HUES6 (cell line): ENCODE data around the gene LRRC74B.
A peak's percentile ranks its signal among the peaks of the same experiment; 100 is the strongest.
"Not testable (repeated sequence)": the region's sequence is repeated elsewhere in the genome, so short reads cannot be mapped to it uniquely, and the experiment has no call there.

ENCODE experiments used
- H3K27ac ChIP-seq: 2 replicates; pipeline ENCODE4 v1.7.0; 2013; ENCODE audit warnings: low read depth, mild to moderate bottlenecking, low read length, inconsistent platforms
- H3K27me3 ChIP-seq: 2 replicates; pipeline ENCODE4 v1.6.1; 2013; ENCODE audit warnings: low read length; ENCODE audit not compliant: control insufficient read depth, insufficient read depth
- H3K36me3 ChIP-seq: 2 replicates; pipeline ENCODE4 v1.6.1; 2013; ENCODE audit warnings: low read length; ENCODE audit not compliant: control insufficient read depth, insufficient read depth
- H3K4me1 ChIP-seq: 2 replicates; pipeline ENCODE4 v1.6.1; 2013; ENCODE audit warnings: low read length; ENCODE audit not compliant: control insufficient read depth, insufficient read depth
- H3K4me3 ChIP-seq: 2 replicates; pipeline ENCODE4 v1.5.1; 2013; ENCODE audit warnings: low read depth, low read length
- H3K9ac ChIP-seq: one replicate; pipeline ENCODE4 v1.6.1; 2013; ENCODE audit warnings: mild to moderate bottlenecking, low read length
- H3K9me3 ChIP-seq: 2 replicates; pipeline ENCODE4 v1.6.1; 2013; ENCODE audit warnings: low read depth, low read length; ENCODE audit not compliant: control insufficient read depth, insufficient read depth

LRRC74B gene

DNA sequence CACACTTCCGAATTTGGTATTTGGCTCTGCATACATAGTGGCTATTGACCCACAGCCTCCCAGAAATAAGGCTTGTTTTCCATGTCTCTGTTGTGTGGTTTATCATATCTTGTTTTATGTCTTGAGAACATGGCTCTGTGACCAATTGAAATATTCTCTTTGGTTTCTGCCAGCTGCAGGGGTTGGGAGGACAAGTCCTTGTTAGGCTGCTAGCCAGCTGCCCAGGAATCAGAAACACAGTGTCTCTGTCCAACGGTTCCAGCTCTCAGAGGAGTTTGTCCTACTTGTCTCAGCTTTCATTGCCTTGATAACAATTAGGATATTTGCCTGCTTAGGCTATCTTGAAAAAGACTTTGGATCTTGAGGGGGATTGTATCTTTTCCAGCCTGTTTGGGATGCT is 7.3 kb upstream of the LRRC74B start:
- Histone ChIP-seq H3K27ac (no peak overlapping the region), H3K36me3 (no peaks in the 10 kb centered on the region), H3K9ac (no peak overlapping the region), H3K4me3 (no peak overlapping the region), H3K4me1 (no peaks in the 10 kb centered on the region; the same call in 1 of the 2 replicates), H3K9me3 (no peaks in the 10 kb centered on the region), H3K27me3 (peaks cover 7% of the 10 kb centered on the region; the same call in 1 of the 2 replicates)

DNA sequence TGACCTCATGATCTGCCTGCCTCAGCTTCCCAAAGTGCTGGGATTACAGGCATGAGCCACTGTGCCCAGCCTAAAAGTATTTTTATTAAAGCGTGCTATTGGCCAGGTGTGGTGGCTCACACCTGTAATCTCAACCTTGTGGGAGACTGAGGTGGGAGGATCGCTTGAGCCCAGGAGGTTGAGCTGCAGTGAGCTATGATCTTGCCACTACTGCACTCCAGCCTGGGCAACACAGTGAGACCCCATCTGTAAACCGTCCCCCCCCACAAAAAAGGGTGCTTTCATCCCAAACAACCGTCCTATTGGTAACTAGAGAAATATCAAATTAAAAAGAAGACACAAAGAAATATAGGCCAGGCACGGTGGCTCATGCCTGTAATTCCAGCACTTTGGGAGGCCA is 6.6 kb upstream of the LRRC74B start:
- H3K4me3 ChIP-seq, H3K36me3 ChIP-seq, H3K9ac ChIP-seq, H3K27me3 ChIP-seq, H3K4me1 ChIP-seq, H3K27ac ChIP-seq, H3K9me3 ChIP-seq: not testable (repeated sequence)

DNA sequence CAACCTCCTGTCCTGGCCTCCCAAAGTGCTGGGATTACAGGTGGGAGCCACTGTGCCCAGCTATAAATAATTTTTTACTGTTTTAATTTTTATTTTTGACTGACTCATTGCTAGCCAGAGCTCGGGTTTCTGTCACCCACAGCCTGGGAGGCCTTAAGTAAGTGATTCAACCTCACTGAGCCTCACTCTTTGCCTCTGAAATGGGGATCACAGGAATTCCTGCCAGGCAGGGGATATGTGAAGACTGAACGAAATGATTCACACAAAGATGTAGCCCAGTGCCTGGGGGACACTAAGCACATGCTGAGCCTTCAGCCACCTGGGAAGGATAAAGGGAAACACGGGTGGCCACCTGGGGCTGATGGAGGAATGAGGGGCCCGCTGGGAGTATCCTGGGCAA is 3.8 kb upstream of the LRRC74B start:
- H3K4me3 ChIP-seq: no peak overlapping the region
- peaks cover 13% of the 10 kb centered on the region for H3K4me1 ChIP-seq
- no peaks in the 10 kb centered on the region for H3K9me3 ChIP-seq
- peaks cover 7% of the 10 kb centered on the region; the same call in 1 of the 2 replicates for H3K27me3 ChIP-seq
- no peak overlapping the region for H3K9ac ChIP-seq
- no peak overlapping the region for H3K27ac ChIP-seq
- no peaks in the 10 kb centered on the region for H3K36me3 ChIP-seq

DNA sequence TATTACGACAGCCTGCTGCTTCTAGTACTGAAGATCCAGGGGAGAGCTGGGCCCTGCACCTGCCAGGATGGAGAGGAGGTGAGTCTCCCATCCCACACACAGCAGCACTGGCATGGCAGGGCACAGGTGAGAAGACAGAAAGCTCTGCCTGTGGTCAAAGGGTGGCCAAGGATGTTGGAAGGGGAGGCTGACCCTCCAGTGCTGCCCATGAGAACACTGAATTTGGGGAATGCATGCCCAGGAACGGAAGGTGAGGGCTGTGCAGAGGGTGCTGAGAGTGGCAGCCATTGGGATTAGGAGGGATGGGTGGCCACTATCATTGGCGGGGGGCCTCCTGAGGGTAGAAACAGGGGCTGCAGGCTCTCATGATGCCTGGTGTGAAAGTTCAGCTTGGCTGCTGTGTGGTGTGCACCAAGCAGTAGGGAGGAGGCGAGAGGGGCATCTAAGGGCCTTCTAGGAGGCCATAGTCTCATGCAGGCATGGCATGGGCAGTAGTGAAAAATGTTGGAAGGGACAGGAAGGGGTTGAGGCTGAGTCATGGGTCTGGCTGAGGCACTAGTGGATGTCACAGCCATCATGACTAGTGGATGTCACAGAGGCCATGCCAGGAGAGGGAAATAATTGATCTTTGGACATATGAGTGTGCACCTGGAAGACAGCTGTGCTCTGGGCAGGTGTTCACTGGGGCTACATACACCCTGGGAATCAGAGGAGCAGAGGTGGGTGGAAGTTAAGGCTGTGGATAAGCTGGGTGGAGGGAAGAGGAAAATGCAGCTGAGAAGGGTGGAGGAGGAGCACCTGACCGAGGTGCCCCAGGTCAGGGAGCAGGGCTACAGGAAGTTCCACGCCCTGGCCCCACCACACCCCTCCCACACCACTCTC is 2.5 kb upstream of the LRRC74B start:
- Histone ChIP-seq H3K9me3 (no peaks in the 10 kb centered on the region), H3K36me3 (no peaks in the 10 kb centered on the region), H3K9ac (no peak overlapping the region), H3K27ac (no peak overlapping the region), H3K27me3 (peaks cover 7% of the 10 kb centered on the region; the same call in 1 of the 2 replicates), H3K4me3 (no peak overlapping the region), H3K4me1 (peaks cover 13% of the 10 kb centered on the region)

DNA sequence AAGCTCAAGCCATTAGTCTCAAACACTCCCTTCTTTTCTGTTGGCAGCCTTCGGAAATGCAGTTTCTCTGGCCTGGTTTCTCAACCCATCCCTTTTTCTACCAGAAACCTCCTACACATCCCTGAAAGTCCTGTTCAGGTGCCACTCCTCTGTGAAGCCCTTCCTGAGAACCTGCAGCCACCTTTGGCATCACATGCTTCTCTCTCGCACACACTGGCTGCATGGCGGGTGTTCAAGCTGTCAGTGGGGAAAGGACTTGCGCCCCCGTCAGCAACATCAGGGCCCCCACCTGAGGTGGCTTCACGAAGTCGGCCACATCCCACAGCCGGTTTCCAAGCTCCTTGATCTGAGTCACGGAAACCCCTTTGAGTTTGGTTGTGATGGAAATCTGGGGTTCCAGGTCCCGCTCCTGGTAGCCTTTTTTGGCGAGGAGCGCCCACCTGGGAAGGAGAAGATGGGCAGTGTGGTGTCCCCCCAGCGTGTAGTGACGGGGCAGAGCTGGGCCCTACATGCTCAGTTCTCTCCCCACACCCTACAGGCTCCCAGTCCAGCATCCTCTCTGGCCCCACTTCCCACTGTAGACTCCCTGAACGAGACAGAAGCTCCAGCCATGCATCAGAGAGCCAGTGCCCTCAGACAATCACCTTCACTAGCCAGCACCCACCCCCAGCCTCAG is 1.7 kb upstream of the LRRC74B start:
- H3K4me3 ChIP-seq: no peak overlapping the region

DNA sequence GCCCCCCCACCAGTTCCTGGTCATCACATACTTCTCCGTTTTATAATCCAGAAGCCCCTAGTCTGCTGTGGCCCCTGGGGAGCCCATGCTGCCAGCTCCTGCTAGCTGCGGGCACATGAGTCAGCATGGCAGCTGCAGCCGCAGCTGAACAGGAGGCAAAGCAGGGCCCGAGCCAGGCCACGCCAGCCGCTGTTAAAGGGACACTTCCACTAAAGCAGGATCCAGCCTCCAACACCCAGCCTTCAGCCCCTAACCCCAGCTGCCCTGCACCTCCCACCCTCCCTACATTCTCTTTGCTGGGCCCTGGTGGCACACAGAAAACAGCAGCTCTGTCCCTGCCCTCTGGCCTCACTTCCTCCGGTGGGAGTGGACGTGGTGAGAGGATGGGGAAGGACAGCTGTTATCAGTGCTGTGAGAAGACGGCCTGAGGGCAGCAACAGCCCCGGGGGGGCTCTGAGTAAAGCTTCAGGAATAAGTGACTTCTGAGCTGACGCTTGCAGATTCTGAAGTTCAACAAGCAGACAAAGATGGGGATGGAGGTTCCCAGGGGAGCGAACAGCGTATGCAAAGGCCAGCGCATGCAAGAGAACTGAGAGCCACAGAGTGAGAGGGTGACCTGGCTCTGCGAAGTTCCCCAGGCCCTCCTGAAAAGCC is 688 bp upstream of the LRRC74B start:
- H3K4me1 ChIP-seq: peaks cover 13% of the 10 kb centered on the region
- H3K9ac ChIP-seq: no peak overlapping the region
- peaks cover 7% of the 10 kb centered on the region; the same call in 1 of the 2 replicates for H3K27me3 ChIP-seq
- no peaks in the 10 kb centered on the region for H3K36me3 ChIP-seq
- H3K4me3 ChIP-seq: peak overlapping the region; percentile 80
- no peak overlapping the region for H3K27ac ChIP-seq
- no peaks in the 10 kb centered on the region for H3K9me3 ChIP-seq

More for the DNA sequence above, 1.7 kb upstream of the LRRC74B start:
- H3K9ac ChIP-seq: no peak overlapping the region
- no peaks in the 10 kb centered on the region for H3K36me3 ChIP-seq
- H3K4me1 ChIP-seq: peaks cover 13% of the 10 kb centered on the region
- H3K9me3 ChIP-seq: no peaks in the 10 kb centered on the region
- peaks cover 7% of the 10 kb centered on the region; the same call in 1 of the 2 replicates for H3K27me3 ChIP-seq
- H3K27ac ChIP-seq: no peak overlapping the region

DNA sequence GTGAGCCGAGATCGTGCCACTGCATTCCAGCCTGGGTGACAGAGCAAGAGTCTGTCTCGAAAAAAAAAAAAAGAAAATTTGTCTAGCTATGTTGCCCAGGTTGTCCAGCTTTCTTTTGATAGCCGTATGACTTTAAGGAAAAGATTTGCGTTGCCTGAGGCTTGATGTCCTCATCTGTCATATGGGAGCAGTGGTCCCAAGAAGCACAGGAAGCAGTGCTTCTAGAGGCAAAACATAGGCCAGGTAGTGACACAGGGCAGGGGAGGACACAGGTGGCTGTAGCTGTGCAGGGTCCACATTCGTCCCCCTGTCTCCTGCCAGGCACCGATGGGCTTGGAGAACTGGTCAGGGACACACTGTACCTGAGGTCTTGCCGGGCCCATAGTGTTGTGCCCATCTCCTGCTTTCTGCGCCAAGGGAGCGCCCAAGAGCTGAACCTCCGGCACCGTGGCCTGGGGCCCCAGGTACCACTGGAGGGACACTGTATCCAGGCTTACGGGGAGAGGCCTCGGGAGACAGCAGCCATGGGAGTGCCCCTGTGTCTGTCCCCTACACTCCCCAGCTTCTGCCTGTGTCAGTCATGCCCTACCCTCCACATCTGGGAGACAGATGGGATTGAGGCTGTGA is 1.4 kb downstream of the LRRC74B start:
- Histone ChIP-seq H3K27me3 (peaks cover 7% of the 10 kb centered on the region; the same call in 1 of the 2 replicates), H3K4me1 (peaks cover 26% of the 10 kb centered on the region), H3K9ac (no peak overlapping the region), H3K36me3 (no peaks in the 10 kb centered on the region), H3K4me3 (no peak overlapping the region), H3K9me3 (no peaks in the 10 kb centered on the region), H3K27ac (no peak overlapping the region)

DNA sequence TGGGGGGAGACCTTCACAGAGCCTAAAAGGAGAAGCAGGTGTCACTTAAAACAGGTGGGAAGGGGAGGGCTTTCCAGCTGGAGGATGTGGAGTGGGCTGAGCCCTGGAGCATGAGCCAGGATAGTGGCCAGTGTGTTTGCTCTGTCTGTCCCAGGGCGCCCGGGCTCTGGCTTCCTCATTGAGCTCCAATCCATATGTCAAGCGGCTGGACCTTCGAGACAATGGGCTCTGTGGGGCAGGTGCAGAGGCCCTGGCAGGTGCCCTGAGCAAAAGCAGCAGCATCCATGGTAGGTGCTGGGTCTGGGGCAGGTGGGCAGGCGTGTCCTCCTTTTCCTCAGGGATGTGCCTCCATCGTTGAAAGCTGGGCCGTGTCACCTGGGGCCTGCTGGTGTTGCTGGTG is 2.0 kb downstream of the LRRC74B start:
- Histone ChIP-seq H3K27me3 (peaks cover 7% of the 10 kb centered on the region; the same call in 1 of the 2 replicates), H3K4me3 (no peak overlapping the region), H3K9ac (no peak overlapping the region), H3K36me3 (no peaks in the 10 kb centered on the region), H3K27ac (no peak overlapping the region), H3K9me3 (no peaks in the 10 kb centered on the region), H3K4me1 (peaks cover 28% of the 10 kb centered on the region)

DNA sequence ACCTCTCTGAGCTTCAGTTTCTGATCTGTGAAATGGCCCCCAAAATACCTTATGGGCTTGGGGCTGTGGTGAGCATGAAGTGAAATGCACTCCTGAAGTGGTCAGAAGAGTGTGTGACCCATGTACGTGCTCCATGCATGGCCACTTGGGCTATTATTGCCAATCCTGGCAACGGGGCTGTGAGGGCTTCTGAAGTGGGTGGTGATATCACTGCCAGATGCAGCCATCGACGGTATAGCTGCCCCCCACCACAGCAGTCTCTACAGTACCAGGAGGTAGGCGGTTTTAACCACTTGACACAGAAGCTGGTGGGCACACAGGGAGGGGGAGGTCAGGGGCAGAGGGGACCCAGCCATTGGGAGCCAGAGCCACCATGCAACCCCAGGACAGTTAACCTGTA is 2.7 kb downstream of the LRRC74B start:
- H3K9ac ChIP-seq, H3K4me3 ChIP-seq, H3K27ac ChIP-seq, H3K36me3 ChIP-seq, H3K27me3 ChIP-seq, H3K9me3 ChIP-seq: not testable (repeated sequence)
- H3K4me1 ChIP-seq: peaks cover 28% of the 10 kb centered on the region

DNA sequence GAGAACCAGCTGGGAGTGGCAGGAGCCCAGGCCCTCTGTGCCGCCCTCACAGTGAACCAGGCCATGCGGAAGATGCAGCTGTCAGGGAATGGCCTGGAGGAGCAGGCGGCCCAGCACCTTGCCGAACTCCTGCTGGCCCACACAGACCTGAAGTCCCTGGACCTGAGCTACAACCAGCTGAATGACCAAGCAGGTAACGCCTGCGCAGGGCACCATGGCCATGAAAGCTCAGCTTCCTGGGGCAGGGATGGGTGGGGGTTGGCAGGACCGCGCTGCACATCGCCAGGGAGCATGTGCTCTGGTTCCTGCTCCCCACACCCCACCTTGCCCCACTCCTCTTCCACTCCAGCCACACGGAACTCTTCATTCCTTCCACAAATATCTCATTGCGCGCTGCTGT is 3.2 kb downstream of the LRRC74B start:
- H3K4me1 ChIP-seq: peaks cover 26% of the 10 kb centered on the region
- H3K36me3 ChIP-seq, H3K4me3 ChIP-seq, H3K9me3 ChIP-seq, H3K27me3 ChIP-seq, H3K9ac ChIP-seq, H3K27ac ChIP-seq: not testable (repeated sequence)
